Renal pelvis (tissue), 4 donors: ENCODE results near the gene HIKESHI. TPM values are rescaled to one million over a fixed set of nuclear protein-coding genes. Genes with fewer than 3 reads are reported as not detected.

Source experiments
- DNase-seq: peaks from one replicate; pipeline ENCODE4 v3.0.0-alpha.2; 2013
- polyA plus RNA-seq, 3 donors: library from polyadenylated mRNA; unstranded; fragments of 120-200 nt; gene quantifications; one replicate each; pipeline ENCODE4 v1.2.1, GENCODE V29; 2013; ENCODE audit not compliant: insufficient read length in 3 of 3

The HIKESHI gene
- polyA plus RNA-seq, 3 donors, result 45.6 to 49.6 (median 46.7) TPM

DNA sequence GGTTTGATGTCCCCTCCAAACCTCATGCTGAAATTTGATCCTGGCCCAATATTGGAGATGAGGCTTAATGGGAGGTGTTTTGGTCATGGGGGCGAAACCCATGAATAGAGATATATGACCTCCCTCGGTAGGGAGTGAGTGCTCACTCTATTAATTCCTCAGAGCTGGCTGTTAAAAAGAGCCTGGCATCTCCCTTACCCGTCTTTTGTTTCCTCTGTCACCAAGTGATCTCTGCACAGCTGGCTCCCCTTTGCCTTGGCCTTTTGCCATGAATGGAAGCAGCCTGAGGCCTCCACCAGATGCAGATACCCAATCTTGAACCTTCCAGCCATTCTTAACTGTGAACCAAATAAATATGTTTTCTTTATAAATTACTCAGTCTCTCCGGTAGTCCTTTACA lies 68.1 kb downstream of the HIKESHI start:
- no peak for DNase-seq

DNA sequence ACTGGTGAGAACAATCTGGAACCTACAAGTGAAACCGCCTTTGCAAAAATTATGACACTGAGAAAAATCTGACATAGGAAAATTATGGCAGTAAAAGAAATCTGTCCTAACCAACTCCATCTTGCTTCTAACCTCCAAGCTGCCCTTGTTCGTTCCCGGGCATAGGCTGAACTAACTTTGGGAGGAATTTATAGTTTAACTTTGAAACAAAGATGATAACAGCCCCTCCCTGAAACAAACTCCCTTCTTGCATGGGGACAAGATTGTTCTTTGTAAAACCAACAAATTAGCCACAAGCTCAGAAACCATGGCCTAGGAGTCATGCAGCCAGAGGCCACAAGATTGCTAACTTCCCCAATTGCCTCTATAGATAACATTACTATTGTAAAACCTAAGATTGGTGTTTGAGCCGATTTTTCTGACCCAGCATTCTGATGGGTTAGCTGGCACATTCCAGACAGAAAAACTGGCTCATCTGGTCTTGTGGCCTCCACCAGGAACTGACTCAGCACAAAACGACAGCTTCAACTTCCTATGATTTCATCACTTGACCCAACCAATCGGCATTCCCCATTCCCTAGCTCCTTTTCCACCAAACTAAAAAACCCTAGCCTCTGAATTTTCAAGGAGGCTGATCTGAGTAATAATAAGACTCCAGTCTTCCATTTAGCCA lies 69.0 kb downstream of the HIKESHI start:
- no peak for DNase-seq

DNA sequence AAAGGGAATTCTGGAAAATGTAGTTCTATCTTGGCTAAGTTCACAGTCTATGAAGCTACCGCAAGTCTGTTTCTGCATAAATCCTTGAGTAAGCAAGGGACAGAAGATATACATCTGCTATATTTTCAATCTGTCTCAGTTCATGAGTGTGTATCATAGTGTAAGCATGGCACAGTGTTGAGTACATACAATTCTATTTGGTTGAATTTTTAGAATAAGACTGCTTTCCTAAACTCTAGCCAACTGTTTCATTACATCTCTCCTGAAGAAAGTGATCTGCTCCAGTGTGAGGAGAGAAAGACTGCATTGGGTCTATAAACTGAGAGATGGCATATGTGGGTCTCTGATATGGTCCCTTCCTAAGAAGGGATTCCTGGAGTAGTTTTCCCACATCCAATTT lies 70.0 kb downstream of the HIKESHI start:
- no peak for DNase-seq

GRCh38 chr11:86372586-86372985 lies 70.5 kb downstream of the HIKESHI start:
- no peak for DNase-seq

GRCh38 chr11:86374069-86374468 lies 72.0 kb downstream of the HIKESHI start:
- DNase-seq, result no peak

- DNase-seq, result no peak
Measured at GRCh38 chr11:86374586-86374985, 72.5 kb downstream of the HIKESHI start, which contains the start of gene CCDC81. TSS of gene CCDC81 (plus strand) at chr11:86374887. CDS start at chr11:86375164, 277 bp downstream.

DNA sequence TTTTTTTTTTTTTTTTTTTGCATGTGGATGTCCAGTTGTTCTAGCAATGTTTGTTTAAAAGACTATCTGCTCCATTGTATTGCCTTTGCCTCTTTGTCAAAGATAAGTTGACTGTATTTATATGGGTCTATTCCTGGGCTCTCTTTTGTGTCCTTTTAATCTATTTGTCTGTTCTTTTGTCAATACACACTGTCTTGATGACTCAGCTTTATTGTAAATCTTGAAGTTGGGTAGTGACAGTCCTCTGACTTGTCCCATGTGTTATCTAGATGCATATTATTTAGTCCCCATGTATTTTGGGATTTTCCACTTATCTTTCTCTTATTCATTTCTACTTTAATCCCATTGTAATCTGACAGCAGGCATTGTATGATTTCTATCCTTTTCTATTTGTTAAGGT lies 75.9 kb downstream of the HIKESHI start:
- DNase-seq, result no peak

GRCh38 chr11:86380295-86381059 lies 78.4 kb downstream of the HIKESHI start:
- no peak for DNase-seq

- DNase-seq, result no peak
Measured at GRCh38 chr11:86383041-86383955, 81.3 kb downstream of the HIKESHI start.

DNA sequence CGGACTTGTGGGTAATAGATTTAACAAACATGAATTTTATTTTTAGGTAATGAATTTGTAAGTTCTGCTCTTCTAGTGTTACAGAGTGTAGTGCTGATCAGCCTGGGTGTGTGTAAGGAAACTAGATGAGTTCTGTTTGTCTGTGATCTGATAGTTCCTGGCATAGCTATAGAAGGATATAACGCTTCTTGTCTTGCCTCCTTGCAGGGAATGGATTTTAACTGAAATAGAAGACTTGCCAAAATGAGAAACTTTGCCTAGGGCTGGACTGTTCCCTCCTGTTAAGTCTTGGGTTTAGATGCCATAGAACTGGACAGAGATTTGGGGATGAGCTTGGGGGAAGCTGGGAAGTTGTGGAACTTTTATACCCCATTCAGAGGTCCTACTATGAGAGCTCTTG lies 84.2 kb downstream of the HIKESHI start:
- DNase-seq, result no peak

- DNase-seq, result no peak
Measured at GRCh38 chr11:86386746-86387145, 84.7 kb downstream of the HIKESHI start.

DNA sequence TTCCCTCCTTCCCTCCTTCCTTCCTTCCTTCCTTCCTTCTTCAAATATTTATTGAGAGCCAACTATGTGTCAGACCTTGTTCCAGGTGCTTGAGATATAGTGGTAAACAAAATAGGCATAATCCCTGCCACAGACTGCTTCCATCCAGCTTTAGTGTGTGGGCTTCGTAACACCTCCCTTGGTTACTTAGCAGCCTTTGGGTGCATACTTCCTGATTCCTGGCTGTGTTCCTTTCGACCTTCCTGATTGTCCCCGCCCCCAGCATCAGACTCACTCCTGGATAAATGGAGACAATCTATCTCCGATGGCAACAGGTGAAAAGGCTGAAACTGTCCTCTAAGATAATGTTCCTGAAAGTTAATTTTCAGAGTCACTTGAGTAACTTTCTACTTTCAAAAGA lies 86.2 kb downstream of the HIKESHI start:
- no peak for DNase-seq

DNA sequence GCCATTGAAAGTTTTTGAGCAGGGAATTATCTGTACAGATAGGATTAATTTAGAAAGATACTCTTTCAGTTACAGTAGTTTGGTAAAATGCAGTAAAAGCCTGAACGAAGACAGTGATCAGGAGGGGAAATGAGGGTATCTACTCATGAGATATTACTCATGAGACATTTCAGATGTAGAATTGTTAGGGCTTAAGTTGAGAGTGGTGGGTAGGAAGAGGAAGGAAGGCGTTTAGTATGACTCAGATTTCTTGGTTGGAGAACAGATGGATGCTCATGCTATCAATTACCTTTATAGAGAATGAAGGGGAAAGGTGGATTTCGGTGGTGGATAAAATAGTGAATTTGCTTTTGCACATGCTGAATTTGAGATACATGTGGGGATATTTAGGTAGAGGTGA lies 88.4 kb downstream of the HIKESHI start:
- DNase-seq, result no peak

DNA sequence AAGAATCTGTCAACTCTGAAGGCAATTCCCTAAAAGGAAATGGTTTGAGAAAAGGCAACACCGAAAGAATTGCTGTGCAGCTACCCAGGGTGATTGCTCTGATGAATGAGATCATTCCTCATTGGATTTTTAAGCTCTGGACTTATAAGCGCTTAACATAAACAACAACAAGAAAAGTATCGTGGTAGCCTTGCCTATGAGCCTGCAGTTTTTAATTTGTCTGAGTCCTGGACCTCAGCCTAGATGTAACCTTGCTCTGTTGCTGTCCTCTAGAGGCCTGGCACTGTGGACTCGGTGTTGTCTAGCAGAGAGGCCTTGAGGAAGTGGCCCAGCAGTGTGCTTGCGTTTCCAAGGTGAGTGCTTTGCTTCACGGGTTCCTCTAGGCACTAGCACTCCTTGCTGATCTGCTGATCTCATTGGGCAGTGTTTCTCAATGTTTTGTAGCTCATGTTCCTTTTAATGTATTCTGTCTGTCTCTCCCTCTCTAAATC lies 93.1 kb downstream of the HIKESHI start:
- no peak for DNase-seq

Other genes with a start within 250 kb of the HIKESHI start
- gene PICALM, start 233.2 kb upstream of the HIKESHI start, polyA plus RNA-seq, result 100 to 1,000 TPM; 223 to 279 (median 243) TPM
- 10 to 100 TPM; 37.3 to 43.5 (median 40.0) TPM for gene EED, start 57.5 kb upstream of the HIKESHI start, polyA plus RNA-seq
- 1 to 10 TPM in 2 of 3 donors, under 1 TPM in 1; 0.85 to 1.8 (median 1.0) TPM for gene CCDC81, start 72.6 kb downstream of the HIKESHI start, polyA plus RNA-seq